IPS-18c (cell line): ENCODE data around the gene ABCD3.

Experiments
- H3K4me3 ChIP-seq: 2 replicates; pipeline ENCODE4 v1.7.0; 2013; ENCODE audit warnings: low read depth, mild to moderate bottlenecking, low read length, moderate library complexity; ENCODE audit not compliant: insufficient read depth
- H3K9me3 ChIP-seq: one replicate; pipeline ENCODE4 v1.6.1; 2013; ENCODE audit warnings: mild to moderate bottlenecking, low read length, moderate library complexity; ENCODE audit not compliant: control insufficient read depth, insufficient read depth

Gene ABCD3

GRCh38 chr1:94496076-94496755 is 78.0 kb downstream of the ABCD3 start:
- Histone ChIP-seq H3K4me3 (no peak overlapping the region), H3K9me3 (no peaks in the 10 kb centered on the region)

DNA sequence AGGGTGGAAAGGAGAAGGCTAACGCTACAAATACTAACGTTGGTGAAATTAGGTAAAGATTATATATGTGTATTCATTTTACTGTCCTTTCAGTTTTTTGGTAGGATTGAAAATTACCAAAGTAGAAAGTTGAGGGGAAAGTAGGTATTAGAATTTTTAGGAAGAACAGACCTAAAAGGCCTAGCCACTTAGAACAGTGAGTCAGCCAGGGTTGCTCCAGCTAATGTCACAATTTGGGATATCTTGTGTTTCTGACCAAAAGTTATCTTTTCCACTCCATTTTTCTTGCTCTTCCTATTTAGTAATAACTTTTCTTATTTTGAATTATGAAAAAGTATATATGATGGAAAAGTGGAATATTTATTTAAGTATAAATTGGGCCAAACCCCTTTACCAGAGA is 83.2 kb downstream of the ABCD3 start:
- H3K9me3 ChIP-seq: no peaks in the 10 kb centered on the region

DNA sequence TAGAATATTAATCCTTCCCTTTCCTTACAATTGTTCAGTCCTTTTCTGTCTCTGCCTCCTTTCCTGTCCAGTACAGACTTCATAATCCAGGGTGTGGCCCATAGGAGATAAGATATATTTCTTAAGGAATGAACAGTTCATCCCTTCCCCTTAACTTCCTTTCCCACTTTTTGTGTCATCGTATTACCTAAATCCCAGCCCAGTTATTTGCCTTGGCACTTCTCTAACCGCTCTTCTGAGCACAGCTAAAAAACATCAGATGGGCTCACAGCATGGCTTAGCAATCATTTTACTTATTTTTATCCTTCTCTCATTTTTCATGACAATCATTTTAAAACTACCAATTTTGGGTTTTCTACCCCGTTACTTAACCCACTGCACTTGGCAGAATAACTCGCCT is 83.7 kb downstream of the ABCD3 start:
- no peaks in the 10 kb centered on the region for H3K9me3 ChIP-seq
- no peak overlapping the region for H3K4me3 ChIP-seq

More for the DNA sequence above, 83.2 kb downstream of the ABCD3 start:
- no peak overlapping the region for H3K4me3 ChIP-seq

DNA sequence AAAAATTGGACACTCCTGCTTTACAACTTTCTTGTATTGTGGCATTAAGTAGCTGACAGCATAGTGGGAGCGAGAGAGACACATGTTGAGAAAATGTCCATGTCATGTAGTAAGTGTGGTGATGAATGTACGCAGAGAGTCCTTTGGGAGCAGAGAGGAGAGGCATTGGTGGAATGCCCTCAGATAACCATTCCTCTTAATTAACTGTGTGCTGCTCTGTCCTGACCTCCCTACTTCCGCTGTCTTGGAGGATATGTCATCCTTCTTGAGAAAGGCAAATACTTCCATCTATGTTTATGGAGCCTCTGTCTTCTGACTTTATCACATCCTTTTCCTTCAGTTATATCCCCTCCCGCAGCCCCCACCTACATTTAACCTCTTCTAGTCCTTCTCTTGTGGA is 85.0 kb downstream of the ABCD3 start:
- H3K9me3 ChIP-seq: no peaks in the 10 kb centered on the region
- H3K4me3 ChIP-seq: no peak overlapping the region

DNA sequence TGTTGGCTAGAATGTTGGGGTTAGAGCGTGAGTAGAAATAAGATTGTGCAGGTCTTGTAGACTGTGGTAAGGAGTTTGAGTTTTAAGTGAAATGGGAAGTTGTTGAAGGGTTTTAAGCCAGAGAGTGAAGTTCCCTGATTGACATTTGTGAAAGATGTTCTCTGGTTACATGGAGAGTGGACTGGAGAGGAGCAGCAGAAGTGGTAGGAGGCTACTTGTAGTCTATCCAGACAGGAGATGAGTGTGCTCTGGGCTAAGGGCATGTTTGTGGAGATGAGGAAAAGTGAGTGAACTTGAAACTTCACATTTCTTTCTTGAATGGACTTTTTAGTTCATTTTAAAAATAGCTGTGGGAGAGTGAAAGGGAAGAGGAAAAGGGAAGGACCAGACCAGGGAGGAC is 86.4 kb downstream of the ABCD3 start:
- Histone ChIP-seq H3K9me3 (no peaks in the 10 kb centered on the region), H3K4me3 (no peak overlapping the region)

DNA sequence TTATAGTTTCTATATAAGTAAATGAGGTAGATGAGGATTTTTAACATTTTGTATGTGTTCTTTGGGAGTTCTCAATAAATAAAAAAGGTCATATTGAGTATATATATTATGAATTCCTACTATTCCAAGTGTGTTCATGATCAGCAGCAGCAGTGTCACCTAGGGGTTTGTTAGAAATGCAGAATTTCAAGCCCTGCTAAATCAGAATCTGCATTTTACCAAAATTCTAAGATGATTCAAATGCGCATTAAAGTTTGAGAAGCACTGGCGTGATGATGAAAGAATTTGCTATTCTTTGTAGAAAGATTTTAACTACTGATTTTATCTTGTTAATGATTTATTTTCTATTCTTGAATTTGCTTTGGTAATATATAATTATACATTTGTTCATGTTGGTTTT is 94.6 kb downstream of the ABCD3 start:
- H3K9me3 ChIP-seq: no peaks in the 10 kb centered on the region

DNA sequence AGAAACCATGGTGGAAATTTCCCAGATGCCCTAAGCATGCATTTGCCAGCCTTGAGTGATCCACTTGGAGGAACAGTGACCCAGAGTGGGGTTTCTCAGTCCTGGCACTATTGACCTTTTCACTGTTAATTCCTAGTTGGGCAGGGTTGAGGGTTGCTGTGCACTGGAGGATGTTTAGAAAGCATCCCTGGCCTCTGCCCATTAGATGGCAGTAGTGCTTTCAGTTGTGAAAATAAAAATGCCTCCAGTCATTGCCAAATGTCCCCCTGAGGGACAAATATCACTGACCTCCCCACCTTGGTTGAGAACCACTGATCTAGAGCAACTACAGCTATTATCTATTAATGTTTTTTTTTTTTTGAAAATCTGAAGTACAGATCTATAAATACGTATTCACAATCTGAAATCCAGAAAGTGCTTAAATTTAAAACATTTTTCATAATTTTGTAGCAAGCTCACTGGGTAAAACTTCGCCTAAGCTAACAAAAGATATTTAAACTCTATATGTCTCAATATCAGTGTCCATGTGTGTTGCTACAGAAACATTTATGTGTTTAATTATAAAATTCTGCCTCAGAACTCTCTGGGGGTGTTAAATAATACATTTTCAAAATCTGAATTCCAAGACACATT is 96.0 kb downstream of the ABCD3 start:
- Histone ChIP-seq H3K4me3 (no peak overlapping the region), H3K9me3 (no peaks in the 10 kb centered on the region)

More for the DNA sequence above, 94.6 kb downstream of the ABCD3 start:
- no peak overlapping the region for H3K4me3 ChIP-seq

- Histone ChIP-seq H3K4me3 (no peak overlapping the region), H3K9me3 (no peaks in the 10 kb centered on the region)
These were observed 97.2 kb downstream of the ABCD3 start for GRCh38 chr1:94515296-94515947.

GRCh38 chr1:94519351-94519750 is 101.2 kb downstream of the ABCD3 start:
- no peaks in the 10 kb centered on the region for H3K9me3 ChIP-seq
- no peak overlapping the region for H3K4me3 ChIP-seq

- no peak overlapping the region for H3K4me3 ChIP-seq
- H3K9me3 ChIP-seq: no peaks in the 10 kb centered on the region
These were observed 104.1 kb downstream of the ABCD3 start for GRCh38 chr1:94522304-94522703.

DNA sequence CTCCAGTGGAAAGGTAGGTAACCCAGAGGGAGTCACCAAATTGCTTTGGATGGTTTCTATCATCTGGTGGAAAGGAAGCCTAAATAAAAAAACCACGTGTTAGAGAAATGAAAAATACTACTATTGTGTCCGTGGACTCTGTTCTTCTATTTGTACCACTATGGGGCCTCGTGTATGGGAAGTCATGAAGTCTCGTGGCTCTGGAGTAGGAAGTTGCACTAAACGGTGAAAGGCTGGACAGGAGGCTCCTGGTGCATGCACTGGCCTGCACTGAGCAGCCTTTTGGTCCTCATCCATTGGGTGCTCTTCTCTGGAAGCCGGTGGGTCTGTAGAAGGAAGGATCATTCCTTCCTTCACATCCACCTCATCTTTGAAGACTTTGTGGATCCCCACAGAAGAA is 106.3 kb downstream of the ABCD3 start:
- Histone ChIP-seq H3K4me3 (no peak overlapping the region), H3K9me3 (no peaks in the 10 kb centered on the region)

DNA sequence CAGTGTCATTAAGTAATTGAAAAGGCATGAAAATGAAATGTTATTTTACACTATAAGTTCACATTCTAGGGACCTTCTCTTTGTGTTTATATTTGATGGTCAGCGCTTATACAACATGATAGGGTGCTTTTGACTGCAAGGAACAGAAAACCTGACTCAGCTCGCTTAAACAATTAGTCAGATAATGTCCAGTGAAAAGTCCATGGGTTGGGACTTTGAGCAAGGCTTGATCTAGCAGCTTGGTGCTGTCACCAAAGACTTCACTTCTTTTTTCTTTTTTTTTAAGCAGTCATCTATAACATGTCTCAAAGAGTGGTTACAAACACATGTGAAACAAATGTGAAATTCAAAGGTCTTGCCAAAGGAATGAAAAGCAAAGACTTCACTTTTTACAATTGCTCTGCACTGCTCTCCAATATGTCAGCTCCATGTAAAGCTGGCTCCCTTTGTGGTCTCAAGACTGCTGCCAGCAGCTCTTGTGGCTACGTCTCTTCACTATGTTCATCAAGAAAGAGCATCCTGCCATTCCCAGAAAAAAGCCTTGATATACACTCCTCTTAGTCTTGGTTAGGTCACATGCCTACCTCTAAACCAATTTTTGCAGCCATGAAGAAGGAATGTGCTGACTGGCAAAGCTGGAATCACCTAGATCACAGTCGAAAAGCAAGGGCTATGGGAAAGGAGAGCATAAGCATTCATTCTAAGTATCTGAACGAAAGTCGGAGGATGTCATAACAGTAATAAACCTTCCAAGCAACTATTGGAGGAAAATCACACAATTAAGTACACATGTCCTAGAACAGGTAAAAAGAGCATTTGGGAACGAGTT is 108.2 kb downstream of the ABCD3 start:
- no peak overlapping the region for H3K4me3 ChIP-seq
- H3K9me3 ChIP-seq: no peaks in the 10 kb centered on the region

GRCh38 chr1:94527447-94528031 is 109.3 kb downstream of the ABCD3 start:
- H3K9me3 ChIP-seq: no peaks in the 10 kb centered on the region
- no peak overlapping the region for H3K4me3 ChIP-seq

- Histone ChIP-seq H3K9me3 (no peaks in the 10 kb centered on the region), H3K4me3 (no peak overlapping the region)
These were observed 110.1 kb downstream of the ABCD3 start for GRCh38 chr1:94528299-94528698.

- H3K4me3 ChIP-seq: no peak overlapping the region
- H3K9me3 ChIP-seq: no peaks in the 10 kb centered on the region
These were observed 110.6 kb downstream of the ABCD3 start for GRCh38 chr1:94528826-94529225.

DNA sequence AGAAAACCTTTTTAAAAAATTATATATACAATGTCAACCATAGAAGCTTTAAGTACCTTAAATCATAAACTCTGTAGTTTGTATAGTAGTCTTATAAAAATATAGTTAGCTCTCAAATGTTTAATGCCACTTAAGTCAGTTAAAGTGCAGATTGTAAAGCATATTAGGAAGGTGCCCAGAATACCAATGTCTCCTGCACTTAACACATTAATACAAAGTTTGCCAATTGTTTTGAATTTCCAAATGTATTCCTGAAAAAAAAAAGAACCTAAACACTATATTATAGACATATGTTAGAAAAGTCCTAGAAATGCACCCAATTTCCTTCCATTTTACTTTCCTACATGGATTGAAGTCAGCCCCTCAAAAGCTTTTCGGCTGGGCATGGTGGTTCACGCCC is 111.2 kb downstream of the ABCD3 start:
- H3K4me3 ChIP-seq: no peak overlapping the region
- no peaks in the 10 kb centered on the region for H3K9me3 ChIP-seq

- H3K9me3 ChIP-seq: no peaks in the 10 kb centered on the region
These were observed 112.2 kb downstream of the ABCD3 start for GRCh38 chr1:94530373-94530878.

More at GRCh38 chr1:94530373-94530878, 112.2 kb downstream of the ABCD3 start:
- H3K4me3 ChIP-seq: no peak overlapping the region
